Gastrocnemius medialis (tissue), 4 donors: ENCODE data around the gene NEMP2.

Source experiments
- CTCF ChIP-seq, 5 experiments: fragments of 450-650 bp in 3 of 5; fragments of 200-600 bp in 2 of 5; sonication (generic) in 2 of 5; IDR thresholded peaks in 4 of 5; conservative IDR thresholded peaks in 1 of 5; 1 replicate in 4 of 5; 2 replicates in 1 of 5; pipeline ENCODE4 v1.5.1; 2016 to 2019; ENCODE audit warnings: antibody characterized with exemption in 5 of 5, mild to moderate bottlenecking in 3 of 5, moderate library complexity in 3 of 5
- POLR2A ChIP-seq, 2 donors: fragments of 450-650 bp; IDR thresholded peaks; one replicate each; pipeline ENCODE4 v1.6.1; 2017; ENCODE audit warnings: antibody characterized with exemption in 2 of 2, mild to moderate bottlenecking in 2 of 2, moderate library complexity in 2 of 2

- TF ChIP-seq CTCF (IDR thresholded peaks at IDR 0.05 in 4 of 5, conservative IDR thresholded peaks at IDR 0.05 in 1 of 5), result no peak
- no peak for TF ChIP-seq POLR2A (IDR thresholded peaks at IDR 0.05)
Measured at GRCh38 chr2:190564838-190565237, 30.3 kb upstream of the NEMP2 start.
